K562 (cell line): ENCODE results near the gene KDF1. TPM values are rescaled to one million over a fixed set of nuclear protein-coding genes. Genes with fewer than 3 reads are reported as not detected.
A peak's percentile ranks its signal among the peaks of the same experiment; 100 is the strongest.

Experiments used
- CHD1 ChIP-seq: fragments of 200-600 bp; sonication (generic); IDR thresholded peaks from one replicate; pipeline ENCODE4 v1.6.1; 2012; ENCODE audit warnings: mild to moderate bottlenecking, moderate library complexity, low read length, inconsistent platforms
- CUX1 ChIP-seq: fragments of 200-800 bp; sonication (Bioruptor generic); IDR thresholded peaks from 2 replicates; pipeline ENCODE4 v1.6.1; 2016; ENCODE audit warnings: missing genetic modification characterization, missing compliant biosample characterization
- E2F6 ChIP-seq, 2 experiments: IDR thresholded peaks; 2 replicates each; pipeline ENCODE4 v1.6.1; 2011; ENCODE audit warnings: borderline replicate concordance in 1 of 2, control low read depth in 1 of 2, low read depth in 1 of 2, low read length in 1 of 2, mild to moderate bottlenecking in 1 of 2, mixed read lengths in 1 of 2, moderate library complexity in 1 of 2; ENCODE audit not compliant: insufficient read depth in 1 of 2, insufficient read length in 1 of 2, poor library complexity in 1 of 2, severe bottlenecking in 1 of 2; ENCODE audit errors: extremely low read depth in 1 of 2
- FIP1L1 ChIP-seq: fragments of 200-400 bp; formaldehyde crosslinking; IDR thresholded peaks from 2 replicates; pipeline ENCODE4 v1.6.1; 2018; ENCODE audit warnings: mild to moderate bottlenecking, low read depth, low read length; ENCODE audit not compliant: poor library complexity, severe bottlenecking
- RB1 ChIP-seq: fragments of 450-650 bp; IDR thresholded peaks from 2 replicates; pipeline ENCODE4 v1.6.1; 2017; ENCODE audit warnings: low read depth, mild to moderate bottlenecking
- SMAD4 ChIP-seq: fragments of 250-450 bp; sonication (Bioruptor Pico); conservative IDR thresholded peaks from 2 replicates; pipeline ENCODE4 v1.8.0; 2021; ENCODE audit warnings: inconsistent platforms, mild to moderate bottlenecking, moderate library complexity
- polyA plus RNA-seq, 8 experiments: library from polyadenylated mRNA; depleted of rRNA in 4 of 8; stranded (reverse) in 5 of 8; unstranded in 3 of 8; fragments of >200 nt; fragmentation: Nextera tagmentation in 2 of 8; fragmentation: Illumina TruSeq in 1 of 8; extraction: Ambion mirVana in 2 of 8; extraction: Trizol in 1 of 8; gene quantifications; 2 replicates each; pipeline versions ENCODE4 v1.2.1 to v1.2.3, GENCODE V29; 2011 to 2014; ENCODE audit warnings: inconsistent platforms in 1 of 8, missing spikeins in 1 of 8
- total RNA-seq, 7 experiments: library from RNA; depleted of rRNA in 6 of 7; stranded (reverse); fragments of >200 nt in 6 of 7; fragmentation: Illumina TruSeq in 2 of 7; extraction: Trizol in 2 of 7; gene quantifications; 2 replicates each; pipeline versions ENCODE4 v1.2.1 to v1.2.3, GENCODE V29; 2011 to 2021; ENCODE audit warnings: low replicate concordance in 1 of 7
- TF ChIP-seq, protein P1 (sequence below), 2 experiments: fragments of 450-650 bp; formaldehyde crosslinking in 1 of 2; IDR thresholded peaks; 2 replicates each; pipeline versions ENCODE4 v1.4.0 to v1.6.1; 2014 to 2020; ENCODE audit warnings: mild to moderate bottlenecking in 2 of 2, borderline replicate concordance in 1 of 2, low read depth in 1 of 2

Gene KDF1
- total and polyA plus RNA-seq, 9 of the 15 experiments (the other 6 are each of a cell fraction or from before 2014, with no cell fraction given), result 0.38 to 1.9 (median 0.83) TPM

DNA sequence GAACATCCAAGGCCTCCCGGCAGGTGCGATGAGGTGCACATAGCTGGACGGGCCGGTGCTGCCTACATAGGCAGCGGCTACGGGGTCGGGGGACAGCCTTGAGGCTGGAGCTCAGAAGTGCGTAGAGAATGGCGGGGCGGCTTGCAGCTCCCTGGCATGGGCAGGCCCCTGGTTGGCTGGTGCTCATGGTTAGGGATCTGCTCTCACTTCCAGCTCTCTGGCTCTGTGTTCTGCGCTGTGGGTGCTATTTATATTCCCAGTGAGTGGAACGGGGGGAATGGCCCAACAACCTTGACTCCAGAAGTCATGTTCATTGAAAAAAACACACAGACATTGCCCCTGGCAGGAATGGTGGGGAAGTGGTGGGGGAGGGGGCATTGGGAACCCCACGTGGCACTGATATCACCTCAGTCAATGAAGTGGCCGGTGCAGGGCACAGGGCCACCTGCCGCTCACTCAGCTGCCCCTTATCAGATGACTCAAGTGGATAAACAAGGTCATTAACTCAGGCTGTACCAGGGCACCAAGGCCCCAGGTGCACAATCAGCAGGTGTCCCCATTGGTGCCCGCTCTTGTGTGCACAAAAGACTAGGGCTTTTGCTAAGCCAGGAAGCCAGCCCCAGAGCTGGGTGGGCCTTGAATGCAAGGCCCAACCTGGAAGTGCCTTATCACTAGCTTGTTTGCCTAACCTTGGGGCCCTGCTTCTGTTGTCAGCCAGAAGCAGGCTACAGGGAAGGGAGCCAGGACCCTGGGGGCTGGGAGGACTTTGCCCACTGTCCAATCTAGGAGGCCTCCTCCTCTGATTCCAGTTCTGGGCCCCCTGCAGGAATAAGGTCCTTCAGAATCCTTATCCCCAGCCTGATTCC is 46.3 kb downstream of the KDF1 start, which contains the start of gene NR0B2 (continued):
- TF ChIP-seq FIP1L1, result no peak
- TF ChIP-seq, protein P1, sequence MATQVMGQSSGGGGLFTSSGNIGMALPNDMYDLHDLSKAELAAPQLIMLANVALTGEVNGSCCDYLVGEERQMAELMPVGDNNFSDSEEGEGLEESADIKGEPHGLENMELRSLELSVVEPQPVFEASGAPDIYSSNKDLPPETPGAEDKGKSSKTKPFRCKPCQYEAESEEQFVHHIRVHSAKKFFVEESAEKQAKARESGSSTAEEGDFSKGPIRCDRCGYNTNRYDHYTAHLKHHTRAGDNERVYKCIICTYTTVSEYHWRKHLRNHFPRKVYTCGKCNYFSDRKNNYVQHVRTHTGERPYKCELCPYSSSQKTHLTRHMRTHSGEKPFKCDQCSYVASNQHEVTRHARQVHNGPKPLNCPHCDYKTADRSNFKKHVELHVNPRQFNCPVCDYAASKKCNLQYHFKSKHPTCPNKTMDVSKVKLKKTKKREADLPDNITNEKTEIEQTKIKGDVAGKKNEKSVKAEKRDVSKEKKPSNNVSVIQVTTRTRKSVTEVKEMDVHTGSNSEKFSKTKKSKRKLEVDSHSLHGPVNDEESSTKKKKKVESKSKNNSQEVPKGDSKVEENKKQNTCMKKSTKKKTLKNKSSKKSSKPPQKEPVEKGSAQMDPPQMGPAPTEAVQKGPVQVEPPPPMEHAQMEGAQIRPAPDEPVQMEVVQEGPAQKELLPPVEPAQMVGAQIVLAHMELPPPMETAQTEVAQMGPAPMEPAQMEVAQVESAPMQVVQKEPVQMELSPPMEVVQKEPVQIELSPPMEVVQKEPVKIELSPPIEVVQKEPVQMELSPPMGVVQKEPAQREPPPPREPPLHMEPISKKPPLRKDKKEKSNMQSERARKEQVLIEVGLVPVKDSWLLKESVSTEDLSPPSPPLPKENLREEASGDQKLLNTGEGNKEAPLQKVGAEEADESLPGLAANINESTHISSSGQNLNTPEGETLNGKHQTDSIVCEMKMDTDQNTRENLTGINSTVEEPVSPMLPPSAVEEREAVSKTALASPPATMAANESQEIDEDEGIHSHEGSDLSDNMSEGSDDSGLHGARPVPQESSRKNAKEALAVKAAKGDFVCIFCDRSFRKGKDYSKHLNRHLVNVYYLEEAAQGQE (IDR thresholded peaks at IDR 0.05; ENCODE audit: borderline replicate concordance), result no peak
- TF ChIP-seq, protein P1 (CRISPR knock-in tag; IDR thresholded peaks at IDR 0.05; ENCODE audit: low read depth), result peak; percentile 36; the same call in 1 of the 2 replicates
- TF ChIP-seq E2F6 (IDR thresholded peaks at IDR 0.05; ENCODE audit: borderline replicate concordance in 1 of 2, extremely low read depth in 1 of 2, insufficient read depth in 1 of 2, insufficient read length in 1 of 2, low read depth in 1 of 2, low read length in 1 of 2, poor library complexity in 1 of 2, severe bottlenecking in 1 of 2), result peak in 1 of 2 experiments; percentile 33
- TF ChIP-seq SMAD4 (CRISPR knock-in tag), result peak; percentile 63; the same call in 1 of the 2 replicates
- TF ChIP-seq CUX1 (CRISPR knock-in tag), result no peak; the same call in 1 of the 2 replicates
- TF ChIP-seq CHD1, result no peak
- TF ChIP-seq RB1, result 0 out of 2 replicates have a peak, but pooled peaks have one; percentile 34
